Loucy (cell line): ENCODE results near the gene PRDM12.

Experiments used
- H2AFZ ChIP-seq: fragments of 200-600 bp; sonication (generic); 2 replicates; pipeline ENCODE4 v1.6.0; 2016; ENCODE audit warnings: antibody characterized with exemption, mild to moderate bottlenecking, low read length, moderate library complexity
- H3F3A ChIP-seq: fragments of 200-600 bp; 2 replicates; pipeline ENCODE4 v1.6.0; 2016; ENCODE audit warnings: antibody characterized with exemption, low read depth, mild to moderate bottlenecking
- H3K27me3 ChIP-seq: fragments of 200-600 bp; sonication (generic); 2 replicates; pipeline ENCODE4 v1.6.1; 2014; ENCODE audit warnings: low read length, mild to moderate bottlenecking; ENCODE audit not compliant: insufficient read depth, poor library complexity, severe bottlenecking
- H3K36me3 ChIP-seq: fragments of 200-600 bp; sonication (generic); 2 replicates; pipeline ENCODE4 v1.6.1; 2016; ENCODE audit warnings: low read length; ENCODE audit not compliant: insufficient read depth
- H3K4me1 ChIP-seq: fragments of 200-600 bp; sonication (generic); 2 replicates; pipeline ENCODE4 v1.5.1; 2014; ENCODE audit warnings: low read length, mild to moderate bottlenecking; ENCODE audit not compliant: insufficient read depth, poor library complexity, severe bottlenecking
- H3K4me2 ChIP-seq: fragments of 200-600 bp; sonication (generic); 2 replicates; pipeline ENCODE4 v1.6.0; 2014; ENCODE audit warnings: antibody characterized with exemption, low read length, low read depth, mild to moderate bottlenecking; ENCODE audit not compliant: poor library complexity, severe bottlenecking
- H3K4me3 ChIP-seq: fragments of 200-600 bp; sonication (generic); 2 replicates; pipeline ENCODE4 v1.5.1; 2014; ENCODE audit warnings: low read length, mild to moderate bottlenecking, mixed read lengths; ENCODE audit not compliant: poor library complexity, severe bottlenecking
- H3K79me2 ChIP-seq: fragments of 200-600 bp; sonication (generic); 2 replicates; pipeline ENCODE4 v1.6.1; 2014; ENCODE audit warnings: low read length; ENCODE audit not compliant: insufficient read depth
- H3K9ac ChIP-seq: fragments of 200-600 bp; sonication (generic); 2 replicates; pipeline ENCODE4 v1.6.0; 2014; ENCODE audit warnings: mild to moderate bottlenecking, low read depth, low read length, moderate library complexity; ENCODE audit not compliant: poor library complexity, severe bottlenecking
- H3K9me2 ChIP-seq: fragments of 200-600 bp; sonication (generic); replicated peaks from 2 replicates; pipeline ENCODE4 v1.6.1; 2016; ENCODE audit warnings: low read depth, low read length, mixed read lengths
- H3K9me3 ChIP-seq: fragments of 200-600 bp; sonication (generic); 2 replicates; pipeline ENCODE4 v1.6.1; 2014; ENCODE audit warnings: mild to moderate bottlenecking, antibody characterized with exemption, low read length, low read depth; ENCODE audit not compliant: insufficient read depth
- H4K20me1 ChIP-seq: fragments of 200-600 bp; sonication (generic); 2 replicates; pipeline ENCODE4 v1.6.0; 2014; ENCODE audit warnings: antibody characterized with exemption, low read length, mild to moderate bottlenecking; ENCODE audit not compliant: insufficient read depth, poor library complexity, severe bottlenecking
- CTCF ChIP-seq: fragments of 200-600 bp; sonication (generic); conservative IDR thresholded peaks from 2 replicates; pipeline ENCODE4 v1.5.1; 2014; ENCODE audit warnings: mild to moderate bottlenecking, antibody characterized with exemption, low read length
- EZH2phosphoT487 ChIP-seq: fragments of 200-600 bp; IDR thresholded peaks from 2 replicates; pipeline ENCODE4 v1.6.1; 2018; ENCODE audit warnings: antibody characterized with exemption, mild to moderate bottlenecking, moderate library complexity, borderline replicate concordance

PRDM12 gene

GRCh38 chr9:130672933-130673615, 8.7 kb downstream of the PRDM12 start:
- H3K4me1 ChIP-seq = peaks cover 7% of the 10 kb centered on the region
- H3K9me2 ChIP-seq = no peaks in the 10 kb centered on the region
- H3K9me3 ChIP-seq = no peaks in the 10 kb centered on the region
- H3K9ac ChIP-seq = no peak overlapping the region
- no peaks in the 10 kb centered on the region for H3F3A ChIP-seq
- no peak for TF ChIP-seq CTCF
- TF ChIP-seq EZH2phosphoT487 = no peak
- no peak overlapping the region for H3K4me3 ChIP-seq
- no peaks in the 10 kb centered on the region for H3K79me2 ChIP-seq
- H2AFZ ChIP-seq = no peak overlapping the region
- H3K36me3 ChIP-seq = no peaks in the 10 kb centered on the region
- H4K20me1 ChIP-seq = no peaks in the 10 kb centered on the region
- no peak overlapping the region for H3K4me2 ChIP-seq
- H3K27me3 ChIP-seq = no peaks in the 10 kb centered on the region

GRCh38 chr9:130675396-130675795, 11.0 kb downstream of the PRDM12 start:
- H3K9ac ChIP-seq = no peak overlapping the region
- H4K20me1 ChIP-seq = no peaks in the 10 kb centered on the region
- H3K4me1 ChIP-seq = peaks cover under 1% of the 10 kb centered on the region
- no peaks in the 10 kb centered on the region for H3K9me3 ChIP-seq
- no peaks in the 10 kb centered on the region for H3F3A ChIP-seq
- H3K4me2 ChIP-seq = no peak overlapping the region
- H3K4me3 ChIP-seq = no peak overlapping the region
- H3K36me3 ChIP-seq = no peaks in the 10 kb centered on the region
- H3K9me2 ChIP-seq = no peaks in the 10 kb centered on the region
- TF ChIP-seq CTCF = no peak
- TF ChIP-seq EZH2phosphoT487 = no peak
- no peaks in the 10 kb centered on the region for H3K79me2 ChIP-seq
- H2AFZ ChIP-seq = no peak overlapping the region
- H3K27me3 ChIP-seq = no peaks in the 10 kb centered on the region

- H3F3A ChIP-seq = no peaks in the 10 kb centered on the region
- no peaks in the 10 kb centered on the region for H3K27me3 ChIP-seq
These were observed 12.9 kb downstream of the PRDM12 start for GRCh38 chr9:130677252-130677651.

More at GRCh38 chr9:130677252-130677651, 12.9 kb downstream of the PRDM12 start:
- Histone ChIP-seq H3K9me2 (no peaks in the 10 kb centered on the region), H3K9ac (no peak overlapping the region), H3K4me3 (no peak overlapping the region), H4K20me1 (no peaks in the 10 kb centered on the region), H3K79me2 (no peaks in the 10 kb centered on the region), H3K4me1 (peaks cover 2% of the 10 kb centered on the region), H3K36me3 (no peaks in the 10 kb centered on the region), H3K9me3 (no peaks in the 10 kb centered on the region), H3K4me2 (no peak overlapping the region), H2AFZ (no peak overlapping the region)
- no peak for TF ChIP-seq CTCF
